Nephron (organoid): ENCODE results near the gene CFAP92.
"Not testable (repeated sequence)": the region's sequence is repeated elsewhere in the genome, so short reads cannot be mapped to it uniquely, and the experiment has no call there.

Source experiments
- H3K27ac Mint-ChIP-seq, 3 experiments: 2 replicates each; pipeline ENCODE4 v1.8.0; 2020; ENCODE audit warnings: mixed read lengths in 3 of 3, mild to moderate bottlenecking in 2 of 3, moderate library complexity in 1 of 3
- H3K27me3 Mint-ChIP-seq: 2 replicates; pipeline ENCODE4 v1.8.0; 2021; ENCODE audit warnings: low read depth, mild to moderate bottlenecking, moderate library complexity, mixed read lengths
- H3K36me3 Mint-ChIP-seq: 2 replicates; pipeline ENCODE4 v1.8.0; 2020; ENCODE audit warnings: low read depth, mixed read lengths
- H3K4me1 Mint-ChIP-seq: 2 replicates; pipeline ENCODE4 v1.8.0; 2020; ENCODE audit warnings: mixed read lengths
- H3K4me3 Mint-ChIP-seq, 3 experiments: 2 replicates each; pipeline ENCODE4 v1.8.0; 2020; ENCODE audit warnings: mild to moderate bottlenecking in 3 of 3, mixed read lengths in 3 of 3, moderate library complexity in 2 of 3
- H3K9me3 Mint-ChIP-seq: 2 replicates; pipeline ENCODE4 v1.8.0; 2020; ENCODE audit warnings: mixed read lengths
- TF ChIP-seq, protein P1 (sequence below), 3 experiments: fragments of 200-600 bp; sonication (generic); IDR thresholded peaks; one replicate each; pipeline ENCODE4 v1.5.0; 2021; ENCODE audit warnings: antibody characterized with exemption in 3 of 3; ENCODE audit not compliant: unreplicated experiment in 3 of 3

Gene CFAP92

DNA sequence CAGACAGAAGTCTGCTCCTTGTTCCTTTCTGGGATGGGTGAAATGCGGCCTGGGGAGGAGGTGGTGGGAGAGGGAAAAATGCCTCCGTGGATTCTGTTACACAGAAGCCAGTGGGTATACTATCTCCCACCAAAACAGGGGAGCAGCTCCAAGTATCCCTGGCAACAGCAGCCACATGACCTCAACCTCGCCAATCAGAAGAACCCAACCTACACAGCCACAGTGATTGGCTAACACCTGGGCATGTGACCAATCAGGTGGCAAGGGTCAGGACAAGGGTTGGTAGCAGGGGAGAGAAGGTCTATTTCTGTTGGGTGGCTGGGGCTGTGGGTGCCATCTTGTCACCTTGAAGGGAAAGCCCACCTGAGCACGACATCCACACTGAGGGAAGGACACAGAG is 123.5 kb downstream of the CFAP92 start:
- no peaks in the 10 kb centered on the region for H3K36me3 Mint-ChIP-seq
- H3K4me1 Mint-ChIP-seq: peaks cover 22% of the 10 kb centered on the region
- TF ChIP-seq, protein P1, sequence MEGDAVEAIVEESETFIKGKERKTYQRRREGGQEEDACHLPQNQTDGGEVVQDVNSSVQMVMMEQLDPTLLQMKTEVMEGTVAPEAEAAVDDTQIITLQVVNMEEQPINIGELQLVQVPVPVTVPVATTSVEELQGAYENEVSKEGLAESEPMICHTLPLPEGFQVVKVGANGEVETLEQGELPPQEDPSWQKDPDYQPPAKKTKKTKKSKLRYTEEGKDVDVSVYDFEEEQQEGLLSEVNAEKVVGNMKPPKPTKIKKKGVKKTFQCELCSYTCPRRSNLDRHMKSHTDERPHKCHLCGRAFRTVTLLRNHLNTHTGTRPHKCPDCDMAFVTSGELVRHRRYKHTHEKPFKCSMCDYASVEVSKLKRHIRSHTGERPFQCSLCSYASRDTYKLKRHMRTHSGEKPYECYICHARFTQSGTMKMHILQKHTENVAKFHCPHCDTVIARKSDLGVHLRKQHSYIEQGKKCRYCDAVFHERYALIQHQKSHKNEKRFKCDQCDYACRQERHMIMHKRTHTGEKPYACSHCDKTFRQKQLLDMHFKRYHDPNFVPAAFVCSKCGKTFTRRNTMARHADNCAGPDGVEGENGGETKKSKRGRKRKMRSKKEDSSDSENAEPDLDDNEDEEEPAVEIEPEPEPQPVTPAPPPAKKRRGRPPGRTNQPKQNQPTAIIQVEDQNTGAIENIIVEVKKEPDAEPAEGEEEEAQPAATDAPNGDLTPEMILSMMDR (IDR thresholded peaks at IDR 0.05; ENCODE audit: unreplicated experiment in 3 of 3): no peak
- H3K9me3 Mint-ChIP-seq: no peaks in the 10 kb centered on the region
- H3K27ac Mint-ChIP-seq: no peak overlapping the region
- no peak overlapping the region for H3K4me3 Mint-ChIP-seq
- no peaks in the 10 kb centered on the region for H3K27me3 Mint-ChIP-seq

DNA sequence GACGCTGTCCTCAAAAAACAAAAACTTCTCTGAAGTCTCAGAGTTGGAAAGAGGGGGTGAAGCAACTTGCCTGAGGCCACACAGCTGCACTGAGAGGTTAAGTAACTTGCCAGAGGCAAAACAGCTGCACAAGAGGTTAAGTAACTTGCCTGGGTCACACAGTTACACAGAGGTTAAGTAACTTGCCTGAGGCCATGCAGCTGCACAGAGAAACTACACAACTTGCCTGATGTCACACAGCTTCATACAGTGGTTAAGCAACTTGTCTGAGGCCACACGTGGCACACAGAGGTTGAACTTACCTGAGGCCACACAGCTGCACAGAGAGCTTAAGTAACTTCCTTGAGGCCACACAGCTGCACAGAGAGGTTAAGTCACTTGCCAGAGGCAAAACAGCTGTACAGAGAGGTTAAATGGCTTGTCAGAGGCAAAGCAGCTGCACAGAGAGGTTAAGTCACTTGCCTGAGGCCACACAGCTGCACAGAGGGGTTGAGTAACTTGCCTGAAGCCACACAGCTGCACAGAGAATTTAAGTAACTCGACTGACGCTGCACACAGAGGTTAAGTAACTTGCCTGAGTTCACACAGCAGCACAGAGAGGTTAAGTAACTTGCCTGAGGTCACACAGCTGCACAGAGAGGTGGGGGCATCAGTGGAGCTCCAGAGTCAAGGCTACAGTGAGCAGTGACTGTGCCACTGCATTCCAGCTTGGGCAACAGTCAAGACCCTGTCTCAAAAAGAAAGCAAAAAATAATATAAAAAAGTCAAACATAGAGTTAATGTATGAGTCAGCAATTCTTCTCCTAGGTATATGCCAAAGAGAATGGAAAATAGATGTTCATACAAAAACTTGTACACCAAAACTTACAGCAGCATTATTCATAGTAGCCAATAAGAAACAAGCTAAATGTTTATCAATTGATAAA is 126.4 kb downstream of the CFAP92 start:
- no peaks in the 10 kb centered on the region for H3K36me3 Mint-ChIP-seq
- peaks cover 32% of the 10 kb centered on the region for H3K4me1 Mint-ChIP-seq
- H3K27me3 Mint-ChIP-seq: no peaks in the 10 kb centered on the region
- TF ChIP-seq, protein P1 (IDR thresholded peaks at IDR 0.05; ENCODE audit: unreplicated experiment in 3 of 3): no peak
- peak overlapping the region; percentile 41 to 57 (median 43) for H3K27ac Mint-ChIP-seq
- H3K9me3 Mint-ChIP-seq: no peaks in the 10 kb centered on the region
- no peak overlapping the region for H3K4me3 Mint-ChIP-seq

DNA sequence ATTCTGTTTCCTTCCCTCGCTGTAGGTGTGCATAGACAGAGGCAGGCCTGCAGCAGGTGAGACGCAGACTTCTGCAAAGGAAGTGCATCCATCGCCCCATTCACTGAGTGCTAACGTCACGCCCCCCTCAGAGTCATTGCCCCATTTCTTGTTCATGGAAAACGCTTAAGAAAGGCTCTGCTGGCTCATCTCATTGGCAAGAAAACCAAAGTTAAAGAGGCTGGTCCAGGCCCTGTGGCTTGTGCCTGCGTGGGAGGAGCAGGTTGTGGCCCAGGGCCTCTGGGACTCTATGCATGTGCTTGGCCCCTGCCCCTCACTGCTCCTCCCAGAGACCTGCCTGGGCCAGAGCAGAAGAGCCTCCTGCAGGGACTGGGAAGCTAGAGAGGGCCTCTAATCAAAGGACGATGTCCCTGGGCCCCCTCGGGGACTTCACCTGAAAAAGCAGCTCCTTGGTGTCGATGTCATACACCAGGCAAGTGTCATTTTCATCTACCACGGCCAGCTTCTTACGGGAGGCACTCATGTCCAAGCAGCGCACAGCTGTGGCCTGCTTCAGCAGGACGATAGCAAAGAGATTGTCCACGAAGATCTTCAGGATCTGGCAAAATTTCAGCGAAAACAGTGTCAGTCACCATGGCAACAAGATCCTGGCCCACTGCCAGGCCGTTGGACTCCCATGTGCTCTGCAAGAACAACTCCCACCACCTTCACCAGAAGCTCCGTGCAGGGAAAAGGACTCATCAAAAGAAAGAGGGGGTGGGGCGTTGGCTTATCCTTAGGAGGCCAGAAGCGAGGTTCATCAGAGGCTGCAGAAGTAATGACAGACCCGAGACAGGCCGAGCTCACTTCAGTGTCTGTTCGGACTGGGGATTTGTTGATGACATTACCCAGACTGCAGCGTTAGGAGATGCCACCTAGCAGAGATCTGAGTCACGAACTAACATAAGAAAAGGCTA is 128.7 kb downstream of the CFAP92 start:
- Mint-ChIP-seq H3K4me1 (peaks cover 32% of the 10 kb centered on the region), H3K9me3 (peaks cover 11% of the 10 kb centered on the region), H3K36me3 (peaks cover 16% of the 10 kb centered on the region), H3K27ac (peak overlapping the region; percentile 84 to 92 (median 84)), H3K4me3 (peak overlapping the region; percentile 29 to 55 (median 35))
- H3K27me3 Mint-ChIP-seq: not testable (repeated sequence)

DNA sequence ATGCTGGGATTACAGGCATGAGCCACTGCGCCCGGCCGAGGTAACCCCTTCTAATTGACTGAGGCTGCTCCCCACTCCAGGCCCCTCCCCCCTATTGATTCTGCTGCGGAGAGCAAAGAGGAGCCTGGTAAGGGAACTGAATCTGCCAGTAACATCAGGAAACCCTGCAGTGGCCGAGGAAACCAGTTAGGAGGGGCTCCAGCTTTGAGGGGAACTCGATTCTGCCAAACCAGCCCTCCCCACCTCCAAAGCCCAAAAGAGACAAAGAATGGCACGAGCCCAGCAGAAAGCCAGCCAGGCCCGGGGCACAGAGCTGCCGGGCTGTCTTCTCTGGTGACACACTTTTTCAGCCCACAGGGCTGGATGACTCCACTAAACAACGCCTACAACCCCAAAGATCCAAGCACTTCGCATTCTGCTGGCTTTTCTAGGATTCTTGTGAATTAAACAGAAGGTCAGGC is 129.5 kb downstream of the CFAP92 start:
- Mint-ChIP-seq H3K27ac (peak overlapping the region; percentile 84 to 92 (median 84)), H3K27me3 (peaks cover 4% of the 10 kb centered on the region), H3K36me3 (peaks cover 23% of the 10 kb centered on the region), H3K4me1 (peaks cover 32% of the 10 kb centered on the region), H3K4me3 (peak overlapping the region in 1 of 3 experiments; percentile 16), H3K9me3 (peaks cover 19% of the 10 kb centered on the region)
- TF ChIP-seq, protein P1 (IDR thresholded peaks at IDR 0.05; ENCODE audit: unreplicated experiment in 3 of 3): no peak

DNA sequence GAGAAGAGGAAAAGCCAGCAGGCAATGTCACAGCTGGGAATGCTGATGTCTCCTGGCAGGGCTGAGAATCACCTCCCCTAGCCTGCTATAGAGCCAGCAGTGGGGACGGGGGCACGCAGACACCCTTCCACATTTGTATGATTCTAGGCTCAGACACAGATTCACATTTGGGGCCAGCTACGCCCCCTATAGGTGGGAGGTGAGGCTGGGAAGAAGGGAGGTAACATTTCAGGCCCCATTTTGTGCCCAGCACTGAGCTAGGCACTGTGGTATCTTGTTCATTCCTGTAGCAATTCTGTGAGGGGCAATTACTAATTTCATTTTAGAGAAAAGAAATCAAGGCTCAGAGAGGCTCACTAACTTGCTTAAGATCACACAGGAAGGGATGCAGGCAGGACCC is 130.3 kb downstream of the CFAP92 start:
- Mint-ChIP-seq H3K36me3 (peaks cover 31% of the 10 kb centered on the region), H3K27ac (peak overlapping the region; percentile 42 to 77 (median 53)), H3K4me1 (peaks cover 32% of the 10 kb centered on the region), H3K4me3 (peak overlapping the region in 2 of 3 experiments; percentile 3 to 40), H3K9me3 (peaks cover 27% of the 10 kb centered on the region), H3K27me3 (peaks cover 4% of the 10 kb centered on the region)
- TF ChIP-seq, protein P1 (IDR thresholded peaks at IDR 0.05; ENCODE audit: unreplicated experiment in 3 of 3): peak in 1 of 3 experiments; percentile 18

DNA sequence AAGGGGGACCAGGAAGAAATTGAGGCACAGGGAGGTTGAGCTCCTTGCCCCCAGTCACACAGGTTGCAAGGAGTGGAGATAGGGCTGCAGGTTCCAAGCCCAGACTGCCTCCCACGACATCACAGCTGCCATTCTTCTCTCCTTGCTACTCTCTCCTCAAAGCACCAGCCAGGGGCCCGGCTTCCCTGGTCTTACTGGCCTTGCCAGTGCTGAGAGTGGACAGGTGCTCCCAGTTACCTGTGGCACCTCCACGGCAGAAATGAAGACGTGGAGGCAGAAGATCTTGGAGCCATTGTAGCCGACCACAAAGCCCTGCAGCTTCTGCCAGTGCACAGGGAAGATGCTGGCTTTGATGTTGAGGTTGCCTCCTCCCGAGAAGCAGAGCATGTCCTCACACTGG is 132.4 kb downstream of the CFAP92 start:
- Mint-ChIP-seq H3K36me3 (peaks cover 41% of the 10 kb centered on the region), H3K4me1 (peaks cover 26% of the 10 kb centered on the region), H3K9me3 (peaks cover 43% of the 10 kb centered on the region)

More for the DNA sequence above, 132.4 kb downstream of the CFAP92 start:
- Mint-ChIP-seq H3K27me3 (peaks cover 4% of the 10 kb centered on the region), H3K4me3 (no peak overlapping the region), H3K27ac (no peak overlapping the region)
- TF ChIP-seq, protein P1 (IDR thresholded peaks at IDR 0.05; ENCODE audit: unreplicated experiment in 3 of 3): no peak
